WTC11 (cell line): ENCODE results near the gene ADH1A.

Experiments used
- CBFB ChIP-seq: sonication (generic); formaldehyde crosslinking; IDR thresholded peaks from 2 replicates; pipeline ENCODE4 v1.8.1; 2022; ENCODE audit warnings: mild to moderate bottlenecking, low read depth, missing genetic modification reagents
- CTCF ChIP-seq: fragments of 200-600 bp; IDR thresholded peaks from 2 replicates; pipeline ENCODE4 v1.8.0; 2022; ENCODE audit warnings: antibody characterized with exemption
- ESRRA ChIP-seq: sonication (generic); formaldehyde crosslinking; IDR thresholded peaks from 2 replicates; pipeline ENCODE4 v1.8.1; 2022; ENCODE audit warnings: mild to moderate bottlenecking, missing genetic modification reagents, borderline replicate concordance
- GABPB1 ChIP-seq: sonication (generic); formaldehyde crosslinking; IDR thresholded peaks from 2 replicates; pipeline ENCODE4 v1.8.1; 2023; ENCODE audit warnings: mild to moderate bottlenecking, missing genetic modification reagents
- MXD4 ChIP-seq: fragments of 250-450 bp; sonication (Bioruptor Pico); IDR thresholded peaks from 2 replicates; pipeline ENCODE4 v1.8.0; 2021; ENCODE audit warnings: mild to moderate bottlenecking, moderate library complexity, borderline replicate concordance
- NR1H2 ChIP-seq: sonication (generic); formaldehyde crosslinking; IDR thresholded peaks from 2 replicates; pipeline ENCODE4 v1.9.0; 2021; ENCODE audit warnings: mild to moderate bottlenecking, moderate library complexity, missing genetic modification reagents
- ZBTB43 ChIP-seq: sonication (generic); formaldehyde crosslinking; IDR thresholded peaks from 2 replicates; pipeline ENCODE4 v1.8.1; 2023; ENCODE audit warnings: mild to moderate bottlenecking, missing genetic modification reagents
- ZNF121 ChIP-seq: sonication (generic); formaldehyde crosslinking; IDR thresholded peaks from 2 replicates; pipeline ENCODE4 v1.8.0; 2023; ENCODE audit warnings: missing genetic modification reagents
- ZNF396 ChIP-seq: fragments of 250-450 bp; sonication (Bioruptor Pico); IDR thresholded peaks from 2 replicates; pipeline ENCODE4 v1.8.0; 2021; ENCODE audit warnings: mild to moderate bottlenecking, moderate library complexity, borderline replicate concordance
- ZNF416 ChIP-seq: fragments of 250-450 bp; sonication (Bioruptor Pico); IDR thresholded peaks from 2 replicates; pipeline ENCODE4 v1.9.0; 2021; ENCODE audit warnings: mild to moderate bottlenecking, inconsistent platforms
- ZNF512 ChIP-seq: sonication (generic); formaldehyde crosslinking; IDR thresholded peaks from 2 replicates; pipeline ENCODE4 v1.8.1; 2022; ENCODE audit warnings: missing genetic modification reagents, borderline replicate concordance
- TF ChIP-seq, protein P1 (sequence below): sonication (generic); formaldehyde crosslinking; IDR thresholded peaks from 2 replicates; pipeline ENCODE4 v1.8.1; 2023; ENCODE audit warnings: mild to moderate bottlenecking, moderate library complexity, missing genetic modification reagents
- TF ChIP-seq, protein P2 (sequence below): sonication (generic); formaldehyde crosslinking; conservative IDR thresholded peaks from 2 replicates; pipeline ENCODE4 v1.8.1; 2023; ENCODE audit warnings: mild to moderate bottlenecking, low read depth, missing genetic modification reagents, moderate library complexity
- TF ChIP-seq, protein P3 (sequence below): sonication (generic); formaldehyde crosslinking; IDR thresholded peaks from 2 replicates; pipeline ENCODE4 v1.8.0; 2022; ENCODE audit warnings: mild to moderate bottlenecking, missing genetic modification reagents

DNA sequence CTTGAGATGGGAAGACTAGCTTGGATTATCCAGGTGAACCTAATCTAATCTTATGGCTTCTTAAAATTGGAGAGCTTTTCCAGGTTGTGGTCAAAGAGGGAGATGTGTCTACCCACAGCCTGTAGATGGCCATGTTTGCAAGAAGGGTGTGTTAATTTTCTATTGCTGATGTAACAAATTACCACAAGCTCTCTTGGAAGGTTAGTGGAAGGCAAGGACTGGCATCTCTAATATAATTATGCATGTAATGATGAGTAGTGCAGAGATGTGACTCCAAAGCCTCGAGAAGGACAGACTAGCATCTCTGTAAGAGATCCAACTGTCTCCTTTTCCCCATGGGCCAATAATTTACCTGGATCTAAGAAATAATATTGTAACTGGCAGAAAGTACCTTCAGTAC lies 33.6 kb upstream of the ADH1A start:
- no peak for TF ChIP-seq CTCF
- no peak for TF ChIP-seq NR1H2 (CRISPR knock-in tag)
- no peak for TF ChIP-seq ZNF416
- TF ChIP-seq, protein P1, sequence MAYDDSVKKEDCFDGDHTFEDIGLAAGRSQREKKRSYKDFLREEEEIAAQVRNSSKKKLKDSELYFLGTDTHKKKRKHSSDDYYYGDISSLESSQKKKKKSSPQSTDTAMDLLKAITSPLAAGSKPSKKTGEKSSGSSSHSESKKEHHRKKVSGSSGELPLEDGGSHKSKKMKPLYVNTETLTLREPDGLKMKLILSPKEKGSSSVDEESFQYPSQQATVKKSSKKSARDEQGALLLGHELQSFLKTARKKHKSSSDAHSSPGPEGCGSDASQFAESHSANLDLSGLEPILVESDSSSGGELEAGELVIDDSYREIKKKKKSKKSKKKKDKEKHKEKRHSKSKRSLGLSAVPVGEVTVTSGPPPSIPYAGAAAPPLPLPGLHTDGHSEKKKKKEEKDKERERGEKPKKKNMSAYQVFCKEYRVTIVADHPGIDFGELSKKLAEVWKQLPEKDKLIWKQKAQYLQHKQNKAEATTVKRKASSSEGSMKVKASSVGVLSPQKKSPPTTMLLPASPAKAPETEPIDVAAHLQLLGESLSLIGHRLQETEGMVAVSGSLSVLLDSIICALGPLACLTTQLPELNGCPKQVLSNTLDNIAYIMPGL (CRISPR knock-in tag) = no peak
- TF ChIP-seq, protein P2, sequence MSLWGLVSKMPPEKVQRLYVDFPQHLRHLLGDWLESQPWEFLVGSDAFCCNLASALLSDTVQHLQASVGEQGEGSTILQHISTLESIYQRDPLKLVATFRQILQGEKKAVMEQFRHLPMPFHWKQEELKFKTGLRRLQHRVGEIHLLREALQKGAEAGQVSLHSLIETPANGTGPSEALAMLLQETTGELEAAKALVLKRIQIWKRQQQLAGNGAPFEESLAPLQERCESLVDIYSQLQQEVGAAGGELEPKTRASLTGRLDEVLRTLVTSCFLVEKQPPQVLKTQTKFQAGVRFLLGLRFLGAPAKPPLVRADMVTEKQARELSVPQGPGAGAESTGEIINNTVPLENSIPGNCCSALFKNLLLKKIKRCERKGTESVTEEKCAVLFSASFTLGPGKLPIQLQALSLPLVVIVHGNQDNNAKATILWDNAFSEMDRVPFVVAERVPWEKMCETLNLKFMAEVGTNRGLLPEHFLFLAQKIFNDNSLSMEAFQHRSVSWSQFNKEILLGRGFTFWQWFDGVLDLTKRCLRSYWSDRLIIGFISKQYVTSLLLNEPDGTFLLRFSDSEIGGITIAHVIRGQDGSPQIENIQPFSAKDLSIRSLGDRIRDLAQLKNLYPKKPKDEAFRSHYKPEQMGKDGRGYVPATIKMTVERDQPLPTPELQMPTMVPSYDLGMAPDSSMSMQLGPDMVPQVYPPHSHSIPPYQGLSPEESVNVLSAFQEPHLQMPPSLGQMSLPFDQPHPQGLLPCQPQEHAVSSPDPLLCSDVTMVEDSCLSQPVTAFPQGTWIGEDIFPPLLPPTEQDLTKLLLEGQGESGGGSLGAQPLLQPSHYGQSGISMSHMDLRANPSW (CRISPR knock-in tag) = no peak
- TF ChIP-seq ESRRA (CRISPR knock-in tag) = no peak
- no peak for TF ChIP-seq GABPB1 (CRISPR knock-in tag)
- TF ChIP-seq ZNF396 (CRISPR knock-in tag) = no peak
- TF ChIP-seq ZNF121 (CRISPR knock-in tag) = no peak
- no peak for TF ChIP-seq MXD4 (CRISPR knock-in tag)
- no peak for TF ChIP-seq ZBTB43 (CRISPR knock-in tag)
- no peak for TF ChIP-seq ZNF512 (CRISPR knock-in tag)
- no peak for TF ChIP-seq CBFB (CRISPR knock-in tag)
- TF ChIP-seq, protein P3, sequence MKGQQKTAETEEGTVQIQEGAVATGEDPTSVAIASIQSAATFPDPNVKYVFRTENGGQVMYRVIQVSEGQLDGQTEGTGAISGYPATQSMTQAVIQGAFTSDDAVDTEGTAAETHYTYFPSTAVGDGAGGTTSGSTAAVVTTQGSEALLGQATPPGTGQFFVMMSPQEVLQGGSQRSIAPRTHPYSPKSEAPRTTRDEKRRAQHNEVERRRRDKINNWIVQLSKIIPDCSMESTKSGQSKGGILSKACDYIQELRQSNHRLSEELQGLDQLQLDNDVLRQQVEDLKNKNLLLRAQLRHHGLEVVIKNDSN (CRISPR knock-in tag) = no peak
